Activated CD8-positive, alpha-beta memory T cell treated with anti-CD3 and anti-CD28 coated beads, Interleukin-2, amount 50 U/mL, for 24 hours (primary cell): ENCODE data around the gene LHPP.
"Not testable (repeated sequence)": the region's sequence is repeated elsewhere in the genome, so short reads cannot be mapped to it uniquely, and the experiment has no call there.

Experiments
- DNase-seq: peaks from one replicate; pipeline ENCODE4 v3.0.0-alpha.2; 2020; ENCODE audit errors: extremely low read depth

The LHPP gene

GRCh38 chr10:124569623-124570470 lies 108.2 kb downstream of the LHPP start:
- no peak for DNase-seq

- DNase-seq = no peak
Observed at GRCh38 chr10:124570646-124571045, 109.0 kb downstream of the LHPP start.

- no peak for DNase-seq
Observed at GRCh38 chr10:124572751-124573150, 111.1 kb downstream of the LHPP start.

GRCh38 chr10:124573726-124574455 lies 112.3 kb downstream of the LHPP start:
- no peak for DNase-seq

- no peak for DNase-seq
Observed at GRCh38 chr10:124574456-124575070, 112.9 kb downstream of the LHPP start.

- no peak for DNase-seq
Observed at GRCh38 chr10:124575107-124576035, 113.7 kb downstream of the LHPP start.

- no peak for DNase-seq
Observed at GRCh38 chr10:124576526-124577420, 115.2 kb downstream of the LHPP start.

GRCh38 chr10:124577651-124578050 lies 116.0 kb downstream of the LHPP start:
- no peak for DNase-seq

GRCh38 chr10:124578231-124579010 lies 116.8 kb downstream of the LHPP start:
- no peak for DNase-seq

GRCh38 chr10:124579011-124579399 lies 117.4 kb downstream of the LHPP start:
- DNase-seq = no peak

GRCh38 chr10:124586142-124586541 lies 124.5 kb downstream of the LHPP start:
- no peak for DNase-seq

GRCh38 chr10:124587811-124588211 lies 126.2 kb downstream of the LHPP start:
- no peak for DNase-seq

- not testable (repeated sequence) for DNase-seq
Observed at GRCh38 chr10:124588341-124588735, 126.7 kb downstream of the LHPP start.

GRCh38 chr10:124588736-124589490 lies 127.3 kb downstream of the LHPP start:
- DNase-seq = no peak

GRCh38 chr10:124589491-124590041 lies 127.9 kb downstream of the LHPP start:
- no peak for DNase-seq

- no peak for DNase-seq
Observed at GRCh38 chr10:124590216-124591122, 128.8 kb downstream of the LHPP start.

- DNase-seq = no peak
Observed at GRCh38 chr10:124591123-124591495, 129.5 kb downstream of the LHPP start.

- DNase-seq = no peak
Observed at GRCh38 chr10:124592101-124592500, 130.5 kb downstream of the LHPP start.
